ENCODE results near the gene PDX1.

PDX1 gene

DNA sequence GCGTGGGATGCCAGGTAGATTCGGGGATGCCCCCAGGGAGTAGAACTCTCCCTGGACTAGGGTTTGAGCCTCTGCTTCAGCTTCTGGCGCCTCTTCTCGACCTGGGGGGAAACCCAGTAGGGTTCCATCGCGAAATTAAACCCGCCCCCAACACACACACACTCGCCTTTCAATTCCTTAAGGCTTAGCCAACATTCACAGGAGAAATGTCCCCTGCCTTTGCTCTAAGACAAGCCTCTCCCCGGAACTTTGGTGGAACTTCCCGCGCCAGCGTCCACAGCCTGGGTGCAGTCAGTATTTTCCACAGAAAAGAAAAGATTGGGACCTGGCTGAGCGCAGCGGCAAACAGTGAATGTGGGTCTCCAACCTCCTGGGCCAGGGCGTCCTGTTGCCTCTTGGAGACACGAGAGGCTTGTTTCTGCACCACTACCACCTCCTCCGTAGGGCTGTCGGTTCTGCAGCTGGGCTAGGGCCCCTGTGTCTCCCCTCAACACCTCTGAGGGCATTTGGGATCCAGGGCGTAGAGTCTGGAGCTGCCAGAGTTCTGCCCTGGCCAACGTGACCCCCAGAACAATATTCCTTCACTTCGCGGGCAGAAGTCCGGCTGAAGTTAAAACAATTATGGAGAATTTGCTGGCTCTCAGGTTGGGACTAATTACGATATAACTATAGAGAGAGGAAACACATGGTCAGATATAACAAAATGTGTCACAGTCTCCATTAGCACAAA is 3.2 kb downstream of the PDX1 start:
- no peak for DNase-seq

DNA sequence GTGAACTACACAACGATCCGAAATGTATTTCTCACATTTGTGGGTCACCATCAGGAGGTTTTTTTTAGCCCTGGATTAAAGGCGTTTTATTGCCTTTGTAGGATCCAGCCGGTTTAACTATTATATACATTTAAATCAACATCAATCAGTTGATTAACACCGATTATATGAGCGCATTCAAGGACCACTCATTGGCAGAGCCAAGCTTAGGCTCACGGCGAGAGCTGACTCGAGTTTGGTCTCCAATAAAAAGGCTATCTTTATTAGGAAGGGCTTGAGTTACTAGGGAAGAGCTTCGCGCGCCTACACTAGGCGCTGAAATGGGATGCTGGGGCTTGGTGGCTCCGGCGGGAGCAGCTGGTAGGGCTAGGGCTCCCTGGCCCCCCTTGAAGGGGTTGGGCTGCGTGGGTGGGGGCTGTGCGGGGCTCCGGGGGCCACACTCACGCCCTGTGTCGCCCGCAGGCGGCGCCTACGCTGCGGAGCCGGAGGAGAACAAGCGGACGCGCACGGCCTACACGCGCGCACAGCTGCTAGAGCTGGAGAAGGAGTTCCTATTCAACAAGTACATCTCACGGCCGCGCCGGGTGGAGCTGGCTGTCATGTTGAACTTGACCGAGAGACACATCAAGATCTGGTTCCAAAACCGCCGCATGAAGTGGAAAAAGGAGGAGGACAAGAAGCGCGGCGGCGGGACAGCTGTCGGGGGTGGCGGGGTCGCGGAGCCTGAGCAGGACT is 4.2 kb downstream of the PDX1 start:
- DNase-seq, result no peak

DNA sequence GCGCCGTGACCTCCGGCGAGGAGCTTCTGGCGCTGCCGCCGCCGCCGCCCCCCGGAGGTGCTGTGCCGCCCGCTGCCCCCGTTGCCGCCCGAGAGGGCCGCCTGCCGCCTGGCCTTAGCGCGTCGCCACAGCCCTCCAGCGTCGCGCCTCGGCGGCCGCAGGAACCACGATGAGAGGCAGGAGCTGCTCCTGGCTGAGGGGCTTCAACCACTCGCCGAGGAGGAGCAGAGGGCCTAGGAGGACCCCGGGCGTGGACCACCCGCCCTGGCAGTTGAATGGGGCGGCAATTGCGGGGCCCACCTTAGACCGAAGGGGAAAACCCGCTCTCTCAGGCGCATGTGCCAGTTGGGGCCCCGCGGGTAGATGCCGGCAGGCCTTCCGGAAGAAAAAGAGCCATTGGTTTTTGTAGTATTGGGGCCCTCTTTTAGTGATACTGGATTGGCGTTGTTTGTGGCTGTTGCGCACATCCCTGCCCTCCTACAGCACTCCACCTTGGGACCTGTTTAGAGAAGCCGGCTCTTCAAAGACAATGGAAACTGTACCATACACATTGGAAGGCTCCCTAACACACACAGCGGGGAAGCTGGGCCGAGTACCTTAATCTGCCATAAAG is 4.8 kb downstream of the PDX1 start:
- DNase-seq, result no peak

DNA sequence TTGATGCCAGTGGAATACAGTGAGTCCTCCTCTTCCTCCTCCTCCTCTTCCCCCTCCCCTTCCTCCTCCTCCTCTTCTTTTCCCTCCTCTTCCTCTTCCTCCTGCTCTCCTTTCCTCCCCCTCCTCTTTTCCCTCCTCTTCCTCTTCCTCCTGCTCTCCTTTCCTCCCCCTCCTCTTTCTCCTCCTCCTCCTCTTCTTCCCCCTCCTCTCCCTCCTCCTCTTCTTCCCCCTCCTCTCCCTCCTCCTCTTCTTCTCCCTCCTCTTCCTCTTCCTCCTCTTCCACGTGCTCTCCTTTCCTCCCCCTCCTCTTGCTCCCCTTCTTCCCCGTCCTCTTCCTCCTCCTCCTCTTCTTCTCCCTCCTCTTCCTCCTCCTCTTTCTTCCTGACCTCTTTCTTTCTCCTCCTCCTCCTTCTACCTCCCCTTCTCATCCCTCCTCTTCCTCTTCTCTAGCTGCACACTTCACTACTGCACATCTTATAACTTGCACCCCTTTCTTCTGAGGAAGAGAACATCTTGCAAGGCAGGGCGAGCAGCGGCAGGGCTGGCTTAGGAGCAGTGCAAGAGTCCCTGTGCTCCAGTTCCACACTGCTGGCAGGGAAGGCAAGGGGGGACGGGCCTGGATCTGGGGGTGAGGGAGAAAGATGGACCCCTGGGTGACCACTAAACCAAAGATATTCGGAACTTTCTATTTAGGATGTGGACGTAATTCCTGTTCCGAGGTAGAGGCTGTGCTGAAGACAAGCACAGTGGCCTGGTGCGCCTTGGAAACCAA is 5.6 kb downstream of the PDX1 start:
- no peak for DNase-seq

- no peak for DNase-seq
Measured at GRCh38 chr13:27926644-27927434, 7.0 kb downstream of the PDX1 start.

DNA sequence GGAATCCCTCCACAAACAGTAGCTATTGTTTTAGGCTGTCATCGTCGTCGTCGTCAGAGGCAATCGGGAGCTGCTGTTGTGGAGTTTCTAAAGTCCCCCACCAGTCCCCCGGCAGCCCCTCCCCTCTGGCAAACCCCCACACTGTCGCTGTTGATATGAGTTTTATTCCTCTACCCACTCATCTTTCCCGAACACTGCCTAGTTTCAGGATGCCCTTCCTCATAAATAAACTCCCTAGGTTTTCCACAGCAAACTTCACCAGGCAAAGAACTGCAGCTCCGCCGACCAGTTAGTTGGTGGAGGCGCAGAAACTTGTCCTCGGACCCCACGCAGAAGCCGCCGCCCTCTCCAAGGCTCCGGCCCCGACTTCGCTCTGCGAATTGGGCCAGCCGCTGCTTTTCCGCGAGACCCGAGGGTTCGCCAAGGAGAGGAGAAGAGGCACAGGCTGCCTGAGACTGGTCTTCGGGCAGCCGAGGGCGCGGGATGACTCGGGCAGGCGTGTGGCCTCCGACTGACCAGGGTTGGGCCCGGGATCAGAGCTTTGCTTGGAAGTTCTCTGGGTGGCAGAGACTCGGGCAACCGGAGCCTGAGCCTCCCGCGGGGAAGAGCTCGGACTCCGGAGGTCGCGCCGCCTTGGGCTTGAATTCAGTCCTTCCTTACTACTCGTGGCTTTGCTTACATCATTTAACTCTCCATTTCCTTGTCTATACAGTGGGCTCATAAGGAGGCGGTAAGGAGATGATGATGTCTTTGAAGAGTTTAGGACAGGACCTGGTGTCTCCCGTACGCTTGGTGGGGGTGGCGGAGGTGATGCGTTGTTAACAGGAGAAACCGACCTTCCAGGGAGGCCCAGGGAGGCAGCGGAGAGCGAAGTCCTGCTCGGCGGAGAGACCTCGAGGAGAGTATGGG is 7.9 kb downstream of the PDX1 start:
- no peak for DNase-seq

GRCh38 chr13:27928353-27928804 is 8.6 kb downstream of the PDX1 start:
- no peak for DNase-seq

DNA sequence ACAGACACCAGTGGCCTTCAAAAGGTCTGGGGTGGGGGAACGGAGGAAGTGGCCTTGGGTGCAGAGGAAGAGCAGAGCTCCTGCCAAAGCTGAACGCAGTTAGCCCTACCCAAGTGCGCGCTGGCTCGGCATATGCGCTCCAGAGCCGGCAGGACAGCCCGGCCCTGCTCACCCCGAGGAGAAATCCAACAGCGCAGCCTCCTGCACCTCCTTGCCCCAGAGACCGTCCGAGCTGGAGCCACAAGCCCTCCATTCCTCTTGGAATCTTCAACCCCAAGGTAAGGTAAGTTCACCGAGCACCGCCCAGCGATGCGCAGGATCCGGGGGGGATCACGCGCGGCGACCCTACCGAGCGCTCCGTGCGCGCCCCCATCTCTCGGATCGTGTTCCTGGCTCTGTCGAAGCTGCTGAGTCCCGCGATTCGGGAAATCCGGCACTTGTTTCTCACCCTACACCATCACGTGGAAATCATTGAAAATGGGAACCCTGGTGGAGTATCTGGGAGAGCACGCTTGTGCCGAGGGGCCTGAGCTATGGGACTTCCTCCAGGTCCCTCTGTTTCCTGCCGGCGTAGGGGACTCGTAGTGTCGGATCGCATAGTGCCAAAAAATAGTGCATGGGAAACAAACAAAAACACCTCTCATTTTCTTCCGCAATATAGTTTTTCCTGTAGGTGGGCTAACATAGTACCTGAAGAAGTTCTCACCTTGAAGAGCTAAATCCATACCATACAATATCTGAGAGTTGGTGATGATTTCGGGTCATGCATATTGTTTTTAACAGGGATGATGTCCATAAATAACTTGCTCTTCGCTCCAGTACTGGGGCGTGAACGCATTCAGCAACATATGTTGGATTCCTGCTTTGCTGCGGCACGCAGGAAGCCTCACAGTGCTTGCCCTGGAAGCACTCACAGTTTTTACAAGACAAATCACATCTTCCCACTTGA is 9.3 kb downstream of the PDX1 start:
- DNase-seq, result no peak

- DNase-seq, result no peak
Measured at GRCh38 chr13:27929868-27930267, 10.1 kb downstream of the PDX1 start.

DNA sequence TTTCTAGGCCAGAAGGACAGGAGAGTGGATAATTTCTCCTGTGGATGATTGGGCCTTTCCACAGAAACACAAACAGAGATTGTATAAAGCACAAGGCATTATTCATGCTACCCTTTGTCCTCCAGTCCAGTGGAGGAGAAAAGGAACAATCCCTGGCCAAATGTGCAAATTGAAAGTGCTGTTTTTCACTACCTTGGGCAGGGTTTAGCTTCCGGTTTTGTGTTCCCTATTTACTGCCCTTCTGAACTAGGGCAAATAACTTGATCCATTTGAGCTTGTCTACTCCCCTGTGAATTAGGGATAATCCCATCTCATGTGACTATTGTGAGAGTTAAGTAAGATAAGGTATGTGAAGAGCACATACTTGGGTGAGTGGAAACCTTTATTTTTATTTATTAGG is 13.3 kb downstream of the PDX1 start:
- no peak for DNase-seq

DNA sequence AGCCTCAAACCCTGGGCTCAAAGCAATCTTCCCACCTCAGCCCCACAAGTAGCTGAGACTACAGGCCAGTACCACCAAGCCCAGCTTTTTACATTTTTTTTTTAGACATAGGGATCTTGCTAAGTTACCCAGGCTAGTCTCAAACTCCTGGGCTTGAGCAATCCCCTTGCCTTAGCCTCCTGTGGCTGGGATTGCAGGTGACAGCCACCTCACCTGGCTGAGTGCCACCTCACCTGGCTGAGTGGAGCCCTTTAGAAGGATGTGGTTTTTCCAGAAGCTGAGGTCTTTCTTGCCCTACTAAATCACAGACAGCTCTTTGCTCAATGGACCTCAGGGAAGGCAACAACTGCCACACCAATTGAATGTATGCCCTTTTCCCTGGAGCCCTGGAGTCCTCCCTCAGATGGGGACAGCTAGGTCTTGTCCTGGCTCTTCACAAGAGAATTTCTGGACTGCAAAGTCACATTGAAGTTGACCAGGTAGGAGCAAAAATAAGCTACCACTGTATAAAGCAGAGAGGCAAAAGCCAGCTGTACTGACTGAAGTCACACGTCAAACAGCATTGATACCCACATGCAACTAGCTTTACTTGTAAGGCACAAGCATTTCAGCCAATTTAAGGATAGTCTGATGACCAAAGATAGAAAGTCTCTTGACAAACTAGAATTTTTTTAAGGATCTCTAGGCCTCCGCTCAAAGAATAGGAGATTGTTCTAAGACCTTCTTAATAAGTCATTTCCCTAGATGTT is 14.0 kb downstream of the PDX1 start:
- DNase-seq, result no peak

GRCh38 chr13:27942972-27943371 is 23.2 kb downstream of the PDX1 start:
- no peak for DNase-seq

GRCh38 chr13:27952876-27953675 is 33.3 kb downstream of the PDX1 start:
- no peak for DNase-seq

DNA sequence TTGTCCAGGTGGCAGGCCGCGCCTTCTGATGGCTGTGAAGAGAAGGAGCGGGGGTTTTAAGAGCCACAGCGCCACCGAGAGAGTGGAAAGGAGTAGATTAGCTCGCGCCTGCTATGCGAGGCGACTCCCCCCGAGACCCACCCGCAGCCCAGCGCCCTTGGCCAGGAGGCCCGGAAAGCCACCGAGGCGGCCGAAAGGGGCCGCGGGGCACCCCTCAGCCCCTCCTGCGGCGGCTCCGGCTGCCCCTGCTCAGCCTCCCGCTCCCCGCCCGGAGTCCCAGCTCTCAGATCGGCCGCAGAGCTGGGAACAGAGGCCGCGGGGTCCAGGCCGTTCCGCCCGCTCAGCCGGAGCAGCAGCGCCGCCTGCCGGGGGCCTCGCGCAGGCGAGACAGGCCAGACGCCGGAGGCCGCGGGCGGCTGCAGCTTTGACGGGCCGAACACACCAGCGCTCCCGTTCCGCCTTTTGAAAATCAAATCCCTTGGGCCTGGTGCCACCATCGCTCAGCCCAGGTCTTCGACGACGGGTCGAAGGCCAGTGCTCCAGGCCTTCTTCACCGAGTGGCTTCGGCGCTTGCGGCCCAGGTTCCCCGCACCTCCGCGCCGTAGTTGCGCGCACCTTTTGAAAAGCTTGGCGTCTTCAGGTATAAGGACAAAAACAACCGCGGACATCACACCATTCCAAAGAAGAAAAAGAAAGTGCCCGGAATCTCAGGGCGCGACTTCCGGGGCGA is 34.0 kb downstream of the PDX1 start:
- DNase-seq, result no peak

DNA sequence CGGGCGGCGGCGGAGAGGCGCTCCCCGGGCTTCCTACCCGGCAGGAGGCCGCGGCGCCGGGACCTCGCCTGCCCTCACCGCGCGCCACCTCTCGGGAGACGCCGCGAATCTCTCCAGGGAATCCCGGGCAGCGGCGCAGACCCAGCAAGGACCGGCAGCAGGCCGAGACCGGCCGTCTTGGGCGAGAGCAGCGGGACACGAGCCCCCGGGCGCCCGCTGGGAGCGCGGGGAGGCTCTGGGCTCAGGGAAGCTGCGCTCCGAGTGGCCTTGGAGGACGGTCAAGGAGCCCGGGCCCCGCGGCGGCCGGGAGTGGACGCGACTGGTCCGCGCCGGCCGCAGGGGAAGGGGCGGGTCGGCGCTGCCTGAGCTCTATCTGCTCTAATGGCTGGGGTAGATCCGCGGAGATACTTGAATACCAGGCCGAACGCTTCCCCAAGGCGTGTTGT is 34.6 kb downstream of the PDX1 start:
- DNase-seq, result no peak

GRCh38 chr13:27955014-27955591 is 35.3 kb downstream of the PDX1 start:
- no peak for DNase-seq

DNA sequence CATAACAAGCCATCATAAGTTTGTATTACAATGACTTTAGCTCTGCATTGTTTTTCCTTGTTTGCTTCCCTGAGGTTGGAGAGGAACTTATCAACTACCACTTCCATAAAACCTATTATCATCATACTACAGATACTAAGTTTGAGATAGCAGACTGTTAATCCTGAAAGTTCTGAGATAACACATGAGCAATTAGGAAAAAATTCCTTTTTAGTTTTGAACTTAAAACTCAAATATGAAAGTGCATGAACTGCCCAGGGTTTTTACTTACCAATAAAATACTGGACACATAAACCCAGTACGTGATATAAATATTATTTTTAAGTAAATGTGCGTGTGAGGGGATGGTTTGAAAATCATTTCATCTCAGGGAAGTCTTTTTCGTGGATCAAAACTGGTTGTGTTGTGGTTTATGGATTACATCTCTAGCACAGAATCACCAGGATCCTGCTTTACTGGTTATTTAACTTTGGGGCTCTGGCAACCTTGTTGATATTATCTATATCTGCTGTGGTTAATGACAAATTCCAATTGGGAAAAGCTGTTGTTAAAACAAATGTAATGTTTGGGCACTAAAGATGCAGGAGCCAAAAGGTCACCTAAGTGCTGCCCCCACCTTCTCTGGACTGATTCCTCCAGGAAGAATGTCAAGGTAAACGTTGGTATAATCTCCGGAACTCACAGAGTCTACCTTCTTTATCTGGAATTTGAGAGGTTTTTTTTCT is 36.9 kb downstream of the PDX1 start:
- DNase-seq, result no peak

Data from NCI-H187 treated with DMSO at 0.1 percent for 48 hours (cell line).